ENCODE data around the gene PPIL1.

PPIL1 gene

GRCh38 chr6:36855750-36856149, 18.9 kb downstream of the PPIL1 start:
- no peak for DNase-seq (ENCODE audit: low spot score)

- DNase-seq (ENCODE audit: low spot score), result no peak
Measured at GRCh38 chr6:36853325-36853724, 21.3 kb downstream of the PPIL1 start.

GRCh38 chr6:36852481-36853147, 22.0 kb downstream of the PPIL1 start:
- DNase-seq (ENCODE audit: low spot score), result no peak

- no peak for DNase-seq (ENCODE audit: low spot score)
Measured at GRCh38 chr6:36851626-36852025, 23.0 kb downstream of the PPIL1 start.

GRCh38 chr6:36851149-36851614, 23.4 kb downstream of the PPIL1 start:
- DNase-seq (ENCODE audit: low spot score), result peak; percentile 58

GRCh38 chr6:36850021-36850420, 24.6 kb downstream of the PPIL1 start:
- no peak for DNase-seq (ENCODE audit: low spot score)

- no peak for DNase-seq (ENCODE audit: low spot score)
Measured at GRCh38 chr6:36848658-36849441, 25.8 kb downstream of the PPIL1 start.

GRCh38 chr6:36847991-36848390, 26.6 kb downstream of the PPIL1 start:
- no peak for DNase-seq (ENCODE audit: low spot score)

- no peak for DNase-seq (ENCODE audit: low spot score)
Measured at GRCh38 chr6:36847152-36847551, 27.5 kb downstream of the PPIL1 start.

- DNase-seq (ENCODE audit: low spot score), result no peak
Measured at GRCh38 chr6:36845233-36845632, 29.4 kb downstream of the PPIL1 start.

- no peak for DNase-seq (ENCODE audit: low spot score)
Measured at GRCh38 chr6:36844232-36845170, 30.1 kb downstream of the PPIL1 start.

- DNase-seq (ENCODE audit: low spot score), result no peak
Measured at GRCh38 chr6:36843170-36843569, 31.4 kb downstream of the PPIL1 start.

GRCh38 chr6:36841756-36842155, 32.8 kb downstream of the PPIL1 start:
- no peak for DNase-seq (ENCODE audit: low spot score)

- no peak for DNase-seq (ENCODE audit: low spot score)
Measured at GRCh38 chr6:36840432-36841403, 33.9 kb downstream of the PPIL1 start.

GRCh38 chr6:36839749-36840431, 34.7 kb downstream of the PPIL1 start:
- peak; percentile 15 for DNase-seq (ENCODE audit: low spot score)

- no peak for DNase-seq (ENCODE audit: low spot score)
Measured at GRCh38 chr6:36838896-36839748, 35.5 kb downstream of the PPIL1 start, which contains the start of gene CPNE5. CPNE5 (minus strand) TSS chr6:36839444; CDS start chr6:36839377, 67 bp downstream.

- no peak for DNase-seq (ENCODE audit: low spot score)
Measured at GRCh38 chr6:36837686-36838085, 36.9 kb downstream of the PPIL1 start.

GRCh38 chr6:36837022-36837339, 37.6 kb downstream of the PPIL1 start:
- no peak for DNase-seq (ENCODE audit: low spot score)

All from activated CD4-positive, alpha-beta T cell treated with anti-CD3 and anti-CD28 coated beads, Interleukin-2, Interleukin-4, amounts not matched to agents 100 ng/mL and 50 ng/mL, durations not matched to agents 16 hours and 8 hours (primary cell).